Stimulated activated naive CD4-positive, alpha-beta T cell treated with Interleukin-2 at 50 U/mL for 16 hours (primary cell): ENCODE data around the gene FTCD.
"Not testable (repeated sequence)": the region's sequence is repeated elsewhere in the genome, so short reads cannot be mapped to it uniquely, and the experiment has no call there.

Experiments
- DNase-seq: peaks from one replicate; lab custom pipeline; 2025; lab: John Stamatoyannopoulos, UW

The FTCD gene, protein sequence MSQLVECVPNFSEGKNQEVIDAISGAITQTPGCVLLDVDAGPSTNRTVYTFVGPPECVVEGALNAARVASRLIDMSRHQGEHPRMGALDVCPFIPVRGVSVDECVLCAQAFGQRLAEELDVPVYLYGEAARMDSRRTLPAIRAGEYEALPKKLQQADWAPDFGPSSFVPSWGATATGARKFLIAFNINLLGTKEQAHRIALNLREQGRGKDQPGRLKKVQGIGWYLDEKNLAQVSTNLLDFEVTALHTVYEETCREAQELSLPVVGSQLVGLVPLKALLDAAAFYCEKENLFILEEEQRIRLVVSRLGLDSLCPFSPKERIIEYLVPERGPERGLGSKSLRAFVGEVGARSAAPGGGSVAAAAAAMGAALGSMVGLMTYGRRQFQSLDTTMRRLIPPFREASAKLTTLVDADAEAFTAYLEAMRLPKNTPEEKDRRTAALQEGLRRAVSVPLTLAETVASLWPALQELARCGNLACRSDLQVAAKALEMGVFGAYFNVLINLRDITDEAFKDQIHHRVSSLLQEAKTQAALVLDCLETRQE

DNA sequence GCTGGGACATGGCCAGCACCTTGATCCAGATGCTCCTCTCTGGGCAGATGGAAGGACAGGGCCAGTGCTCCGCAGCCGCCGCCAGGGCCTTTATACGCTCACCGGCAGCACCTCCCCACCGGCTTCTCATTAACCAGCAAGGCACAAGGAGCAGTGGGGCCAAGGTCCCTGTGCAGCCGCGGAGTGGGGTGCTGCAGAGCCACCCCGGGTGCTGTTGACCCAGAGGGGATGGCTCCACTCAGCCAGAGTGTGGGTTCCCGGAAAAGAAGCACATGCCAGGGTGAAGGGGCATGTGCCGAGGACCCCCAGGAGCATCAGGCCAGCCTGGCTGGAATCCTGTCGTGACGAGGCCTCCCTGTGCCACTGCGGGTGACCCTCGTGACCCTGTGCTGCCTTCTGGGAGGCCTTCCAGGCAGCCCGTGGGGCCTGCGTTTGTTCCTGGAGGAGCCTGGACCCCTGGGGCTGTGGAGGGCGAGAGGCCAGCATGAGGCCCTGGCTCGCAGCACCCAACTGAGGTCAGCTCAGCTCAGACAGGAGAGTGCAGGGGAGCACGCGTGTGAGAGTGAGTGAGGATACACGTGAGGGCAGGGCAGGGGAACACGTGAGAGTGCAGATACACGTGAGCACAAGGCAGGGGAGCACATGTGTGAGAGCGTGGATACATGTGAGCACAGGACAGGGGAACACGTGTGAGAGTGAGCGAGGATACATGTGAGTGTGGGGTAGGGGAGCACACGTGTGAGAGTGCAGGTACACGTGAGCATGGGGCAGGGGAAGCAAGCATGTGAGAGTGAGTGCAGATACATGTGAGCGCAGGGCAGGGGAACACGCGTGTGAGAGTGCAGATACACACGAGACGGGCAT, at the start of gene FTCD:
Gene FTCD, minus strand, starts transcription at position 66 of the 864 bp plus-strand sequence. Its CDS starts 56 bp downstream, at position 10.
- DNase-seq, result no peak

DNA sequence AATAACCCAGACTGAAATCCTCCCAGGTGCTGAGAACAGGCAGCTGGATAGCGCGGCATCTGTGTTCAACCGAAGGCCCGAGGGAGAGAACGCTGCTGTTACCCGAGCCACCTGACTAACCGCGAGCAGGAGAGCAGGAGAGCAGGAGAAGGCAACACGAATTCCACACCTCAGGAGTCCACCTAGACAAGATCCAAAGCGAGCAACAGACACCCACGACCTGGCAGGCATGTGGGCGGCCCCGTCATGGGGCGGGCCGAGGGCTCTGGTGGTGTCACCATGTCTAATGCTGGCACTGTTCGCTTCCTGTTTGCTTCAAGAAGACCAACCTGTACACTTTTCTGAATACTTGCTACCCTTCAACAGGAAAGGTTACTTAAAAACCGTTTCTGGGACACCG, 49.8 kb upstream of the FTCD start:
- no peak for DNase-seq

DNA sequence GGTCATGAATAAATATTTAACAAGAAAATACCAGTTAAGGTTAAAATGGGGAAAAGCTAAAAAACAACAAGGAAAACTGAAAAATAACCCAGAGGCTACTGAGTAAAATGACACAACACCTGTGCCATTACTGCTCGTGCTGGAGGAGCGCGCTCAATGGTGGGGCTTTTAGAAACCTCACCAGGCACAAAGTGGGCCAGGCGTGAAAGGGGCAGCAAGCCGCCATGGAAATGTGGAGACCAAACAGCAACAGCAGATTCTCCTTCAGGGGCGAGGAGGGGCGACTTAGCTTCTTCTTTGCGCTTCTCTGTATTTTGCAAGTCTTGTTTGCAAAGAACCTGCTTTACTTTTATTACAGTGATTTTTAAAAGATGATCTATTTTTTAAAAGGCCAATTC, 47.8 kb upstream of the FTCD start:
- DNase-seq, result no peak

DNA sequence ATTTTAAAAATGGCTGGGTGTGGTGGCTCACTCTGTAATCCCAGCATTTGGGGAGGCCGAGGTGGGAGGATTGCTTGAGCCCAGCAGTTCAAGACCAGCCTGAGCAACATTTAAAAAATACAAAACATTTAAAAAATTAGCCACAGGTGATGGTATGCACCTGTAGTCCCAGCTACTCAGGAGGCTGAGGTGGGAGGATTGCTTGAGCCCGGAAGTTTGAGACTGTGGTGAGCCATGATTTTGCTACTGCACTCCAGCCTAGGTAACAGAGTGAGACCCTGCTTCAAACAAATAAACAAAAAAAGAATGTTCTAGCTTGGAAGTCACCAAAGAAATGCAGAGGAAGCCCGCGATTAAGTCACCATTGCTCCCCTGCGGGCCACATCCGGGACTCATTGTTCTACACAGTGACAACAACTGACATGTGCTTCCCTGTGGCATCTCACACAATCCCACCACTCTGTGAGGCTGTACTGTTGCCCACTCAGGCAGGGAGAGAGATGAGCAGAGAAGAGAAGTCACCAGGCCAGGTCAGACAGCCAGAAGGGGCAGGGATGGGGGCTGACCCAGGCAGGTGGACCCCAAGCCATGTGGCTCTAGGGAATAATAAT, 47.3 kb upstream of the FTCD start:
- no peak for DNase-seq

DNA sequence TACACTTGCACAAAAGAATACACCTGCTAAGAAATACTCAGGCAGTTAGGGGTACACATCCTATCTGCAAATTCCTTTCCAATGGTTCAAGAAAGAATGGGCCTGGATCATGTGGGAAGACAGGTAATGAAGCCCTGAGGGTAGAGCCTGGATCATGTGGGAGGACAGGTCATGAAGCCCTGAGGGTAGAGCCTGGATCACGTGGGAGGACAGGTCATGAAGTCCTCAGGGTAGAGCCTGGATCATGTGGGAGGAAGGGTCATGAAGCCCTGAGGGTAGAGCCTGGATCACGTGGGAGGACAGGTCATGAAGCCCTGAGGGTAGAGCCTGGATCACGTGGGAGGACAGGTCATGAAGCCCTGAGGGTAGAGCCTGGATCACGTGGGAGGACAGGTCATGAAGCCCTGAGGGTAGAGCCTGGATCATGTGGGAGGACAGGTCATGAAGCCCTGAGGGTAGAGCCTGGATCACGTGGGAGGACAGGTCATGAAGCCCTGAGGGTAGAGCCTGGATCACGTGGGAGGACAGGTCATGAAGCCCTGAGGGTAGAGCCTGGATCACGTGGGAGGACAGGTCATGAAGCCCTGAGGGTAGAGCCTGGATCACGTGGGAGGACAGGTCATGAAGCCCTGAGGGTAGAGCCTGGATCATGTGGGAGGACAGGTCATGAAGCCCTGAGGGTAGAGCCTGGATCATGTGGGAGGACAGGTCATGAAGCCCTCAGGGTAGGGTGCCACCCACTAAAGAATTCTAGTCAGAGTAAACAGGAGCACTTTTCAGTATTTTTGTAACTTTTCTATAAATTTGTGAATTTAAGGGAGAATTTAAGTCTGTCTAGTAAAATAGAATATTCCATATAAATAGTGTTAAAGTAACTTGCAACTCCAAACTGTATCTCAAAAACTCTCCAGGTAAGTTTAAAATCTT, 45.8 kb upstream of the FTCD start:
- DNase-seq, result not testable (repeated sequence)

DNA sequence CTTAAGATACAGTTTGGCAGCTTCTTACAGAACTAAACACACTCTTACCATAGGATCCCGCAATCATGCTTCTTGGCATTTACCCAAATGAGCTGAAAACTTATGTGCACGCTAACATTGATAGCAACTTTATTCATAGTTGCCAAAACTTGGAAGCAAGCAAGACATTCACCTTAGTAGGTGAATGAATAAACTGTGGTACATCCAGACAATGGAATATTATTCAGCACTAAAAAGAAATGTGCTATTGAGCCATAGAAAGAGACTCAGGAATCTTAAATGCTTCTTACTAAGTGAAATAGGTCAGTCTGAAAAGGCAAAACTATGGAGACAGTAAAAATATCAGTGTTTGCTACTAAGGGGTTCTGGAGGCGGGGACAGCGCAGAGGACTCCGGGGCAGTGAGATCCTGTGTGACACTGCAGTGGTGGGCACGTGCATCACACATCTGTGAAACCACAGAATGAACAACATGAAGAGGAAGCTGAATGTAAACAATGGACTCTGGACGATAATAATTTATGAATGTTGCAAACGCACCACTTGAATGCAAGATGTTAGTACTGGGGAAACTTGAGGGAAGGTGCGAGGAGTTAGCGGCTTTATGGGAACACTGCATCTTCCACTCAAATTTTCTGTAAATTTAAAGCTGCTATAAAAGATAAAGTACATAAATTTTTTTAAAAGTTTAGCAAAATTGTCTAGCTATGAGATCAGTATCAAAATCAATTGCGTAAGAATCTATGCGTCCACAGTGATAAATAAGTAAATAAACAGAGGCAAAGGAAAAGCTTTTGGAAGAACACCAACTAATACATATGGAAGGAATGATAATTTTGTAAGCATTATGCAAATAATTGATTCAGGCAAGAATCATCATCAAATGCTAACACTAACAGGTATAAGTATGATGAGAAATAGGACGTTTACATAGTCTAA, 44.3 kb upstream of the FTCD start:
- no peak for DNase-seq

DNA sequence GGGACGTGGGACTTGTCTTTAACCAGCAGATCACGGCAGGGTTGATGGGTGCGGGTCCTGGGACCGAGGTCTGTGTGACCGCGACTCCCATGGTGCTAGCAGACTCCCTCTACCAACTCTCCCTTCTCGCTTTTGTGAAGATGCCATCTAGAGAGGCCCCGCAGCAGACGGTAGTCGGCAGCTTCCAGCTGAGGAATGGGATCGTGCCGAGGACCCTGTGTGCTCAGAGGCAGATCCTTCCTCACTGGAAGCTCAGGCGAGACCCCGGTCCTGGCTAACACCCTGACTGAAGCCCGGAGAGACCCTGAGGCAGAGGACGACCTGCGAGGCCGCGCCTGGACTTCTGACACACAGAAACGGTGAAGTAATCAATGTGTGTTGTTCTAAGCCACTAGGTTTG, 41.4 kb upstream of the FTCD start:
- DNase-seq, result no peak

DNA sequence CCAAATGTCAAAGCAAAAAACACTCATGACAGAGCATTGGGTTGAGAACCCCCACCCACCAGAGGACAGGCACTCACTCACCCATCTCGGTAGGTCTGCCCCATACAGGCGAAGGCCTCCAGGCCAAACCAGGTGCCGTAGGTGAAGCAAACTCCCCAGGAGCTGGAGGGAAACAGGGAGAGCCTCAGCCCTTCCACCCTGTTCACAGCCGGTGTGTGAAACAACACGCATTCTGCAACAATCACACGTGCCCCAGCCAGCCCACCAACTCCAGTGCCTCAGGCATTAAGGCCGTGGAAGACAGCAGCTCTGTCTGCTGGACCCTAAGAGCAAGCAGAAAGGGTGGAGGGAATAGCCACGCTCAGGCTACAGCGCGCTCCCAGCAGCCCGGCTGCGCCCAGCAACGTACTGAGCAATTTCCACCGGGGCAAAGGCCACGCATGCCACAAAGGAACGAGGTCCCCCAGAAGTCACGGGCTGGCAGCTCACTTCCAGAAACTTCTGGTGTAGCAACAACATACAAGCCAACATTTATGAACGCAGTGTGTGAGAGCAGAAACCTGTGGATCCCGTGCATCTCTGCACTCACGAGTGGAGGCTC, 40.3 kb upstream of the FTCD start:
- no peak for DNase-seq

DNA sequence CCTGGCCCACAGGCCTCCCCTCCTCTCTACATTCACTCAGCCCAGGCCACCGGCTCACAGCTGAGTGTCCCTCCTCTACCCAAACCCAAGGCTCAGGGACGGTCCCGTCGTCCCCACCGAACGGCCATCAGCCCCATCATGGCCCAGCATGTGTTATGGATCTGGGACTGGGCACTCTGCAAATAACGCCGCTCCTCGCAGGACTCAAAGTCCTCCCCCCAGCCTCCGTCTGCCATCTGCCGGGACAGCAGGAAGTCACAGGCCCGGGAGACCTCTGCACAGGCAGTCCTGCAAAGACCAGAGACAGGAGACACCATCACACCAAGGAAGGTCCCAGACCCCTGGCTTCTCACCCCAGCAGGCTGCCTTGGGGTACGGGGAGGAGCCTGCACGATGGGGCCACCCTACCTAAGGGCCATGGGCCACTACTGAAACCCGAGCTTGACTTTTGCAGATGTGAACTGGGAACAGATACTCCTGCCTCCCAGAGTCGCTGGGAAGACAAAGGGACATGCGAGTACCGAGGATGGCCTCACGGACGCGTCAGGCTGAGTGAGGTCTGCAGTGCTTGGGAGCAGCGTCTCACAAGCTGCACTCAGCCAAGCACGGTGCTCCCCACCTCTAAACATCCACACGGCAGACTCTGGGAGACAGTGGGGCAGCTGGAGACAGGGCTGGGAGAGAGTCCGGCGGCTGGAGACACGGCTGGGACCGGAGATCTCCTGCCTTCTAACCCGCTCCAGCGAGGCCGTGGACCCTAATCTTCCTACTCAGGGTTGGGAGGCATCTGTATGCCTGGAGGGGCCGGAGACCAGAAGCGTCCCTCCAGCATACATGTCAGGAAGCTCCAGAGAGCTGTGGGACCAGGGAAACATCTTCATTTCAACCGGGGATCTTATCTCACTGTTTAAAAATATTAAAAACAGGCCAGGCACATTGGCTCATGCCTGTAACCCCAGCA, 39.3 kb upstream of the FTCD start:
- DNase-seq, result no peak

DNA sequence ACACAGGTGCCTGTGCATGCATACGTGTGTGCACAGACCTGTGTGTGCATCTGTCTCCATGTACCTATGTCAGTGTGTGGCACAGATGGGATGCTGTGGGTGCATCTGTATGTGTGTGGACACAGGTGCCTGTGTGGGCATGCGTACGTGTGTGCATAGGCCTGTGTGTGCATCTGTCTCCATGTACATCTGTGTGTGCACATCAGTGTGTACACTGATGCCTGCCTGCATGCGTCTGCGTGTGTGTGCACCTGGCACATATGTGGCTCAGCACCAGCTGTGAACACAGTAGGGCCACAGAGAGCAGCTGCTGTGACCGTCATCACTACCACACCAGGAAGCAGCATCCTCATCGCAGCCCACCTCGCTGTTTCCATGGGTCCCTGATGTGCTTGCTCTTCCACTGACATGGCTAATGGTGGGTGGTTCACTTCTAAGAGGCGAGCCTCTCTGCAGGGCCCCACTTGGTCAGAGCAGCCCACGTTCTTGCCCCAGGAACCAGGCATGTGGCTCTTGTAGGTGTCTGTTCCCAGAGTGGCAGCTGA, 38.5 kb upstream of the FTCD start:
- no peak for DNase-seq

DNA sequence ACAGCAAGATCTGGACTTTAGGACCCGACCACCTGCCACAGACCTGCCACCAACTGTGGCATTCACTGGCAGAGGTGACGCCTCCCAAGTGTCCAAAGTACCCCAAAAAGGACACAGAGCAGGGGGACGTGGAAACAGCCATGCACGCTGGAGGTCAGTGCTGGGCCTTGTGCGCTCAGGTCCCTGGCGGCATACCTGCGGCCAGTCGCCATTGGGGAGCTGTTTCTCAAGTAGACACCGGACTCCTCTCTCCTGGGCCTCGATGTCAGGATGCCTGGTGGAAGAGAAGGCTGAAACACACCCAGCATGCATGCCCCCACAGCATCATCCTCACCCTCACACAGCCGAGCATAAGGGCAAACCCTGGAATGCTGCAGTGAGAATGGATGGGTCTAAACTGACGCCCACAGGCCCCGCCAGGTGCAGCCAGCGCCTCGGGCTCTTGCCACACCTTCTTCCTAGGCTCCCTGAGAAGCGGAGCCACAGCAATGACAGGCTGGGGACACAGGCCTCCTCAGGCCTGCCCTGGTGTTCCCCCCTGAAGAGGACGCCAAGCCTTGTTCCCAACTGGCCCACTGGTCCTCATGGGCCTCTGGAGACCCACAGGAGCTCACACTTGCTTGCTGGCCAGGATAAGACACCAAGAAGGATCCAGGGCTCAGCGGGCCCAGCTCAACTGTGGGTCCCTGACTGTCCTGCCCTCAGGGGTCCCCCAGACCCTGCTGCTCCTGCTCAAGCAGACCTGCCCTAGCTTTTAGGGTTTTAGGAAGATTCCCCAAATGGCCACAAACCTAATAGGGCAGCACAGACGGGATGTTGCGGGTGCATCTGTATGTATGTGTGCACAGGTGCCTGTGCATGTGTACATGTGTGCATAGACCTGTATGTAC, 36.6 kb upstream of the FTCD start:
- no peak for DNase-seq

DNA sequence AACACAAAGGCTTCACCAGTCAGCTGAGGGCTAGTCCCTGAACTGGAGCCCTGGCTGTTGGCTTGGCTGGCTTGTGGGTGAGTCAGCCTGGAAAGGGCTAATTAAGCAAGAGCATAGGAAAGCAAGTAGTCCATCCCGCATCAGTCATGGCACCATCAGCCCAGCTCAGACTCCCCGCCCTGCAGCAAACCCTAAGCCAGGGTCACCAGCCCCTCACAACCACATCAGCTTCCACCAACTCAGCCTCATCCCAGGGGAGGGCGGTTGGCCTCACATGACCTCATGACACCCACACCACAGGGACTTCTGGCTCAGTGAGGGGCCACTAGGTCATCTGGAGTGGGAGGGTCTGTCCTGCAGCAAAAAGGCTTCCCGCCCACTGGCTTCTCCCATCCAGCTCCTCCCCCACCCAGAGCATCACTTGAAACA, 35.9 kb upstream of the FTCD start:
- DNase-seq, result no peak

DNA sequence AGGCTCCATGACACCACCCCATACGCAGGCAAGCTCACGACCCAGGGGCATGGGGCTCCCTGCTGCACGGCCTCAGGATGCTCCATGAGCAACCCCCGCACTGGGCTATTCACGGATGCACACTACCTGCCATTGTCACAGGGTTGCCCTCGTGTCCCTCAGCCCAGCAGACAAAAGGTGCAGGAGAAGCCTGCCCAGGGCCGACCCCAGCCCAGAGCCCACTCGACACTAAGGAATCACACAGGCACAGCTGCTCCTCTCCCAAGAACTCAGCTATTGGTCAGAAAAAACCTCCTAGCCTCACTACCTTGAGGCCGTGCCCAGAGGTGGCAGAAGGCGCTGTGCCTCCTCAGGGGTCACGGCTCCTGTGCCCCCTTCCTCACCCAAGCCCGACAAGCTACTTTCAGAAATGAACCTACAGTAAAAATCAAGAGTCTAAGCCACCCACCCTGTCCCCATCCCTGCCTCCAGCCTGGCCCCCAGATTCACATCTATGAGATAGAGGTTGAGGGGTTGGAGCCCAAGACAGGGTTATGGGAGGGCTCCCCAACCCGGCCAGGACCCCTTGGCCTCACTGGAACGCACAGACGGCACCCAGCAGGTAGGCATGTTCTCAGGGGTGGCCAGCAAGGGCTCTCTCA, 35.2 kb upstream of the FTCD start:
- DNase-seq, result no peak

DNA sequence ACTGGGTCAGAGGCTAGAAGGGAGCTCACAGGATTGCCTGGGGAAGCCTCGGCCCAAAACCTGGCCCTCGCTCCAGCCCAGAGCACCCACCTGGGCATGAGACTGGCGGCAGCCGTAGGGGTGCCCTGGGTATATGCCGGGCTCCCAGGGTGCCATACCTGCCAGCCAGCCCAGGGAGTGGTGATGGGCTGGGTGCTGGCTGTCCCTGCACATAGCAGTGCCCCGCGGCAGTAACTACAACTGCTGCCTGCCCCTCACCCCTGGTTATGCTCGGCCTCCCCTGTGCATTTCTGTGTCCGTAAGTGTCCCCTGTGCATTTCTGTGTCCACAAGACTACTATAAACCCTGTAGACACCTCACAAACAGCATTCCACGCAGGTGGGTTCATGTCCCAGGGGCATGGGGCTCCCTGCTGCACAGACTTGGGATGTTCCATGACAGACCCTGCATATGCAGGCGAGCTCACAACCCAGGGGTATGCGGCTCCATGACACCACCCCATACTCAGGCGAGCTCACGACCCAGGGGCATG, 34.6 kb upstream of the FTCD start:
- no peak for DNase-seq

DNA sequence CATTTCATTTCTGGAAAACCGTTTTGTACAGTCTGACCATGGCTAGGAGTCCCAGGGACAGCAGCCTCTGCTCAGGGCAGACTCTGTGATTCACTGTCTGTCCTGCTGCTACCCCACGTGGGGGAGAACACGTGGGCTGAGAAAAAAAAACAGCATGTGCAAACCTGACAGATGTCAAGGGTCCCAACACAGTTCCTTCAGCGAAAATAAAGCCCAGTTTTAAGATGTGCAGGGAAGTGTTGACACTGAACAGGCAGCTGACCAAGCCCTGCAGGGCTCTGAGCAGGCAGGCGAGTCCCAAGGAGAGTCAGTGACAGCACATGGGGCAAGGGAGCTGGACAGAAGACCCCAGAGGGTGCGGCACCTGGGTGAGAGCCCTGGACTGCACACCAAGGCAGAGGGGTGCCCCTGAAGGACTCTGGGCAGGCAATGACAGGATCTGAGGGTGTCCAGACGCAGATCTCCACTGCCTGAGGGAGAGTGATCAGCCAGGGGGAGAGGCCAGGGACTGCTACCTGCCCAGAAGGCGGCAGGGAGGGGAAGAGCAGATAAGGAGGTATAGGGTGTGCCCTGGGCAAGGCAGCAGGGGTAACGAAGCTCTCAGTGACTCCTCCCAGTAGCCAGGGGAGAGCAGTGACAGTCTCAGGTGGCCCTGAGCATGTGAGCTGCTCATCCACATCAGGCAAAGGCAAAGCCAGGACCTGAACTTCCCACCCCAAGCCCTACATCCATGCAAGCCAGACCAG, 34.0 kb upstream of the FTCD start:
- no peak for DNase-seq
